NCI-H2029 (cell line): ENCODE measurements around the gene CSTF2T.
"Not testable (repeated sequence)": the region's sequence is repeated elsewhere in the genome, so short reads cannot be mapped to it uniquely, and the experiment has no call there.

Experiments used
- DNase-seq: peaks from one replicate; lab custom pipeline; 2025; lab: John Stamatoyannopoulos, UW

Gene CSTF2T

DNA sequence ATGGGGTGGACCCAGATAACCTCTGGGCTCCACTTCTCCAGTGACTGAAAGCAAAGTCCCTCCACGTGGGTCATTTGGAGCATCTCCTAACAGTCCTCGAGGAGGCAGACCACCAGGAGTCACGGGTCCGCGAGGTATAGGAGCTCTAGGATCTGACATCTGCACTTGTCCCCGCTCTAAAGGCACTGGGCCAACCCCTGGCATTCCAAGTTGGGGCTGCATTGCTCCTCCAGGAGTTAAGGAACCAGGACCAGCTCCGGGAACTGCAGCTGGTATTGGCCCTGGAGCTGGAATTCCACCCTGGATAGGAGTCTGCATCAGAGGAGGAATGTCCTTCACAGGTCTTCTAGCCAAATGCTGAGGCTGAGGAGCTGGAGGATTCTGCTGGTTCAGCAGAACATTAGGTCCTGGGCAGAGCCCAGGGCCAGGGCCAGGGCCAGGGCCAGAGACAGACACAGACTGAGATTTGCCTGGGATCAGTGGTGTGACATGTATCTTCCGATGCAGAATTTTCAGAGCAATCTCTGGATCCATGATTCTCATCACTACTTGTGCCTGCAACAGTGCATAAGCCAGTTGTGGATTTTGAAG is 827 bp downstream of the CSTF2T start:
- no peak for DNase-seq

DNA sequence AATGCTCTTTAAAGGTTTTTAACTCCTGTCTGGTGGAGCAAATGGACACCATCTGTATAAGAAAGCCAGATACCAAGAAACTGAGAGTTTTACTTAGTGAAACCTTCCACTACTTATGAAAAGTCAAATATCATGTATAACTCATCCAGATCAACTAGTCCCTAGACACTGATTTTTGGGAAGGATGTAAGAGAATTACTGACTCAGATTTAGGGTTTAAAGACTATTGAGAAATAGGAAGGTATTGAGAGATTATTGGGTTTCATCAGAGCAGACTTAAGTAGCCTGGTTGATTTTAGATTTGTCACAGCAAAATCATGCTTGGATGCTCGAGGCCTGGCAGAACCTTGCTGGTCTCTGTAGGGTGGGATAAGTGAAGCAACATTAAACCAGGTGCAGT is 3.1 kb downstream of the CSTF2T start:
- no peak for DNase-seq

DNA sequence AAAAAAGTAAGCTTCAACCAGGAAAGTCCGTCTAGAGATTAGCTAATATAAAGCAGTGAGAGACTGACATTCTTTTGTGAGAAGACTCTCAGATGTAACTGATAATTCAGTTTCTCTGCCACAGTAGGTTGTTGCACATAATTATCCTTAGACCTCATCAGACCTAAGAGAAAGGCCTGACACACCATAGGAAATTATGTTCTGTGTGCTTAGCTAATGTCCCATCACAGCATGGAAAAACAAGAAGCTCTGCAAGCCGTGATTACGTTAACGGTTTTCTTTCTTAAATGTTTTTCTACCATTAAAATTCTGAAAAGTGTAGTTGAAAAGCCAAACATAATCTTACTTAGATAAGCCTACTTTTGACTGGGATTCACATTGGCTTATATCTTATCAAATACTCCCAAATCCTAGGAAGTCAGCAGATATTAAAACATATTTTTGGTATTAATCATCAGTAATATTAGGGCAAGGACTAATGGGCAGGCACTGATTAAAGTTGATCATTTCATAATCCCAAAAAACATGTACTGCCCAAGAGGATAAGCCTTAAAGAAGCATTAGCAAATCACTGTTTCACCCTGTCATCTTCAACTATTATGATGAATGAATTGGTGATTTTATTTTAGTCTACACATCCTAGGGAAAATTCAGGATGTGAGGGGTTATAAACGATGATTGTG is 5.2 kb downstream of the CSTF2T start:
- no peak for DNase-seq

DNA sequence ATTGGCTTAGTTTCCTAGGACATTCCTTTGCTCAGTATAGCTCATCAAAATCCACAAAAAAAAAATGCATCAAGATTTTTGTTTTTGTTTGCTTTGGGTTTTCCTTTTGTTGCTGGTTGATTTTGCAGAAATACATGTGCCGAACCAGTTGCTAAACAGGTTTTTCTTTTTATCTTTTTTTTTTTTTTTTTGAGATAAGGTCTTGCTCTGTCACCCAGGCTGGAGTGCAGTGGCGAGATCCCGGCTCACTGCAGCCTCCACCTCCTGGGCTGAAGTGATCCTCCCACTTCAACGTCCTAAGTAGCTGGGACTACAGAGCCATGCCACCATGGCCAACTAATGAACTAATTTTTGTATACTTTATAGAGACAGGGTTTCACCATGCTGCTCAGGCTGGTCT is 8.3 kb downstream of the CSTF2T start:
- DNase-seq: no peak

DNA sequence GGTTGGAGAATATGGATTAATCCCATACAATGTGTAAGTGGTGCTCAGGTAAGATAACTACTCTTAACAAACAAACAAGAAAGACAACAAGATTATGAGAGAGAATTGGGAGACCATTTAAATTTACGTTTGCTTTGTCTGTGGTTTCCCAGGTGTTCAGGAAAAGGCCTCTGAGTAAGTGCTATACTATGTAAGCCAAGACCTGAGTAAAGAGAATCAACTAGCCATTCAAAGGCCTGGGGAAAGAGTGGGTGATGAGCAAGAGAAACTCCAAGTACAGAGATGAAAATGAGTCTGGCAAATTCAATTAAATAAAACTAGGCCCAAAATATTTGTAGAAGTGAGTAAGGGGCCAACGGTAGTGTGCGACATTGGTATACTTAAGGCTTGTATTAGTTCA is 9.9 kb downstream of the CSTF2T start:
- no peak for DNase-seq

DNA sequence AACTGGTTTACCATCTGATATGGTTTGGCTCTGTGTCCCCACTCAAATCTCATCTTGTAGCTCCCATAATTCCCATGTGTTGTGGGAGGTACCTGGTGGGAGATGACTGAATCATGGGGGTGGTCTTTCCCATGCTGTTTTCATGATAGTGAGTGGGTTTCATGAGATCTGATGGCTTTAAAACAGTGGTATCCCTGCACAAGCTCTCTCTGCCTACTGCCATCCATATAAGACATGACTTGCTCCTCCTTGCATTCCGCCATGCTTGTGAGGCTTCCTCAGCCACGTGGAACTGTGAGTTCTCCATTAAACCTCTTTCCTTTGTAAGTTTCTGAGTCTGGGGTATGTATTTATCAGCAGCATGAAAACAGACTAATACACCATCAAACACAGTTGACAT is 10.6 kb downstream of the CSTF2T start:
- DNase-seq: not testable (repeated sequence)

DNA sequence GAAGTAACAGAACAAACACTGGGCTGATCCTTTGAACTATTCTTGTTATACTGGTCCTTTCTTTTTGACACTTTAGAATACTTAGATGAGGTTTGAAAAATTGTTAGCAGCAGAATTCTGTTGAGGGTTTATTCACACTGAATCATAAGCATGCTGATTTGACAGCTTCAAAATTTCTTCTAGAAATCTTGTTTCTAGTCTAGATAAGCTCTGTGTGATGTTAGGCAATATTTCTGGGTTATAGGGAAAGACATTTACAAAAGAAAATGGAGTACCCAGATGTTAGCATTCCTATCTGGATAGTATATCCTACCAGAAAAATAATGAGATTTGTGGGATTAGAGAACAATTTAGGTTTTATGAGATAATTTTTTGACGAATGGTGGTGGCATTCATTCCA is 12.1 kb downstream of the CSTF2T start:
- DNase-seq: no peak

DNA sequence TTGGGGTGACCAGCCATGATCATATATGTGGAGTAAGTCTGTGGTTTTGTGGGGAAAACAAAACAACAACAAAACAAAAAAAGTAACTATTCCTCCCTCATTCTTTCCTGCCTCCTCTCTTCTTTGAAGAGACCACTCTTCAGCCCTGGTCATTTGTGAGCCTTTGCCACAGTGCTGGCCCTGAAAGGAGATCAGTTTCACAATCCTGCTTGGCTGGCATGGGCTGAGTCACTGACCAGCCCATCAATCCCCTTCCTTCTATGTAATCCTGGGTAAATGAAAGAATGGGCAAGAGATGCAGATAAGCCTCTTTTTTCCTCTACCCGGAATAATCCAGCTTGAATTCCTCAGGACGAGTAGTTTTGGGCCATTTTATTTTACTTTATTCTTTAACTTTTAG is 13.6 kb downstream of the CSTF2T start:
- no peak for DNase-seq

DNA sequence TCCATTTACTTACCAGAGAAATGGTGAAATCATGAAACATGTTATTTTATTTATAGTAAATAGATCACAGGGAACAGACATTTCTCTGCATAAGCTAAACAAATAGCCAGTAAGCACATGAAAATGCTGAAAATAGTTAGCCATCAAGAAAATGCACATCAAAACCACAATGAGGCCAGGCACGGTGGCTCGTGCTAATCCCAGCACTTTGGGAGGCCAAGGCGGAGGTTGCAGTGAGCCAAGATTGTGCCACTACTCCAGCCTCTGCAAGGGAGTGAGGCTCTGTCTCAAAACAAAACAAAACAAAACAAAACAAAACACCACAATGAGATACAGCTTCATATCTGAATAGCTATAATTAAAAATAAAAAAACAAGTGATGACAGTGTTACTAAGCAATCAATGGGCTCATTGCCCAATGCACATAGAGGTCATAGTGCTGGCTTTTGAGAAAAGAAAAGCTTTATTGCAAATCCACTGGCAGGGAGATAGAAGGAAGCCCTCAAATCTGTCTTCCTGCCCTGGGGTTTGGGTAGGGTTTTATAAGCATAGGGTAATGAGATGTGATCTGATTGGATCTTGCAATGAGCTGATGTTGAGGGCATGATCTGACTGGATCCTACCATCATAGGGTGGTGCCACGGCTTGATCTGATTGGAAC is 16.2 kb downstream of the CSTF2T start:
- DNase-seq: no peak

DNA sequence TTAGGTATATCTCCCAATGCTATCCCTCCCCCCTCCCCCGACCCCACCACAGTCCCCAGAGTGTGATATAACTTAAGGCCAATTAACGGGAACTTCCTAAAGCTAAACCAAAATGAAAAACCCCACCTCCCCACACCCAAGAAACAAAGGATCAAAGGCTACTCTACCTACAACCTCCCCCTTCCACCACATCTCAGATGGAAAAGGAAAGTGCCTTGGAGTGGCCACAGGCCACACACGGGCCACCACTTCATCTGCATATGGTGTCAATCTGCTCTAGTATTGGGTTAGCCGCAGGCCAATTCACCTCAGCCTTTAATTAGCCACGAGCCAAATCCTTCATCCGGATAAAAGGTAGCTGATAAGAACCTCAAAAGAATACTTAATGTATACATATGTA is 19.6 kb downstream of the CSTF2T start:
- DNase-seq: no peak

DNA sequence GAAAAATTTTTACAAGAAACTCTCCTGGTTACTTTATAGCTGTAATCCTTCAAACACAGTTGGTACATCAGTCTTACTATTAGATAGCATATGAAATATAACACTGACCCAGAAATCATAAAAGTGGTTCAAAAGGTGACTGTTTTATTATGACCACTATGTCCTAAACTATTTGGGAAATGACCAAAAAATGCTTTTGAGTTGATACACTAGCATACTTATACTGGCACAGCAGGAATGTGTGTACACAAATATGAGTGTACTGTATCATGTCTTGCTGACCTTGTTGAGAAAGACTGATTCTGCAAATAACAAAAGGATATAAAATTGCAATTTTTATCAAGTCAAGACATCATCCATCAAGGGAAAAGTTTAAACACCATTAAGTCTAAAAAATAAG is 24.3 kb downstream of the CSTF2T start:
- DNase-seq: no peak

DNA sequence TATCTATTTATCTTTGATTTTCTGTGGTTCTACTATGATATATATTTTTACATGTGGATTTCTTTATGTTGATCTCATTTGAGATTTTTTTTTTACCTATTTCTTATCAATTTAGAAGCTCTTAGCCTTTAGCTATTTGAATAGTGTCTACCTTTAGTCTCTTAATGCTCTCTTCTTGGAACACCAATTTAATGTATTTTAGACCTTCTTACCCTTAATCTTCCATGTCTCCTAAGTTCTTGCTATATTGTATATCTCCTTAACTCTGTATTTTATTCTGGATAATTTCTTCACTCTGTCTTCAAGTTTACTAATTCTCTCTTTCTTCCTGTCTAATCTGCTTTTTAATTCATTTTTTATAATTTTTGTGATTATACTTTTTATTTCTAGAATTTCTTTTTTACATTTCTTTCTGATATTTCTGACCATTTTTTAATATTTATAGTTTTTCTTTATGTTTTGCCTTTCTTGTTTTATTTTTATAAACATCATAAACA is 27.3 kb downstream of the CSTF2T start:
- DNase-seq: no peak

DNA sequence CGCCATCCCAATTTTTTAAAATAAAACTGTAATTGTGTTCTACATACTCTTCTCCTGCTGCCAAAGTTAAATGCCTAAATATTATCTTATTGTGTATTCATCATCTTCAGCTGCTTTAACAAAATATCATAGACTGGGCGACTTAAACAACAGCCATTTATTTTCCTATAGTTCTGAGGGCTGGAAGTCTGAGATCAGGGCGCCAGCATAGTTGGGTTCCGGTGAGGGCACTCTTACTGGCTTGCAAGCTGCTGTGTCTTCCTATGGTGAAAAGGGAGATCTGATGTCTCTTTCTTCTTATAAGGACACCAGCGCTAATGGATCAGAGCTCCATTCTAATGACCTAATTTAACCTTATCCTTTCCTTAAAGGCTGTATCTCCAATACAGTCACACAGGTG is 30.4 kb downstream of the CSTF2T start:
- no peak for DNase-seq

DNA sequence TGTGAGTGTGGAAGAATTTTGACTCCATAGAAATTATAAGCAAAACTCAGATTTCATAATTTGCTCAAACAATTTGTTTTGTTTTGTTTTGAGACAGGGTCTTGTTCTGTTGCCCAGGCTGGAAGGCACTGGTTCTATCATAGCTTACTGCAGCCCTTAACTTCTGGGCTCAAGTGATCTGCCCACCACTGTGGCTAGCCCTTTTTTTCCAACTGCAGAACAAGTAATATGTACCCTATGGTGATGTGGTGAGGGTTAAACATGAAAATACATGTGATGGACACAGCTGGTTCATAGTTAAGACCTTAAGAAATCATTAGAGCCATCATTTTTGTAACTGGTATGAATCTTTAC is 31.1 kb downstream of the CSTF2T start:
- no peak for DNase-seq

DNA sequence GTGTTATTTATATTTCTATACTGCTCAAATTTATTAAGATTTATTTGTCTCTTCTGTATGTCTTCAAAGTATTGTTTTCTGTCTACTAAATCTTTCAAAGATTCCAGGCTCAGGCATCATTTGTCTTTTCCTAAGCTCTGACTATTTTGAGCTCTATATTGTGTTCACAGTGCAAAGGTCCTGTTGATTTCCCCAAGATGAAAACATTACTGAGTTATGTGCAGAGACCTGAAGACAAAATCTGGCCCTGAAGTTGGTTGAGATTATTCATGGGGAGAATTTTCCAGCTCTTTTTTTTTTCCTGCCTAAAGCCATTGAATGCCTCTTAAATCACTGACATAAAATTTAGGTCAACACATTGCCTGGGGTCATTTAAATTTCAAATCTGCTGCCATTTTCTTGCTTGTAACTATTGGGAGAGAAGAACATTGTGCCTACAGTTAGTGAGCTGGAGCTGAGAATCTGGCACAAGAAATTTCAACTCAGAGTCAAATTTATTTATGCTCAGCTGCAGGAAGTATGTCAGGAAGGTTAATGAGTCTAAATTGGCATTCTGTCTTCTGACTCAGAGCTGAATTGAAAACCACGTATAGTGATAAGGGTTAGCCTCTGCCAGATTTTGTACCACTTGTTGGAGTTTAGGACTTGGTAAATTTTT is 31.6 kb downstream of the CSTF2T start:
- DNase-seq: no peak

DNA sequence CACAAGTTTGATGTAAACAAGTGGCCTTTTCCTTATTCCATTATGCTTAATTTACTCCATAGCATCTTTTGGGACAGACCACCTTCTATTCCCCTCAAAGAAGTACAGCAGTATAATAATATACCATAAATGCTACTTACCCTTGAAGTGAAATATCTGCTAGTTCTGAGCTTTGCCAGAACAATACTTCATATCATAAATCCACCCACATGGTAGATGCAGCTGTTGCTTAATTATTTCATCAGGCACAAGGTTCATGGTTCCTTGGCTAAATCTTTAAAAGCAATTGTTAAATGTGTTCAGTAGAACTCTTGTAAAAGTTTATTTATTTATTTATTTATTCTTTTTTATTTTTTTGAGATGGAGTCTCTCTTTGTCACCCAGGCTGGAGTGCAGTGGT is 32.9 kb downstream of the CSTF2T start:
- no peak for DNase-seq

DNA sequence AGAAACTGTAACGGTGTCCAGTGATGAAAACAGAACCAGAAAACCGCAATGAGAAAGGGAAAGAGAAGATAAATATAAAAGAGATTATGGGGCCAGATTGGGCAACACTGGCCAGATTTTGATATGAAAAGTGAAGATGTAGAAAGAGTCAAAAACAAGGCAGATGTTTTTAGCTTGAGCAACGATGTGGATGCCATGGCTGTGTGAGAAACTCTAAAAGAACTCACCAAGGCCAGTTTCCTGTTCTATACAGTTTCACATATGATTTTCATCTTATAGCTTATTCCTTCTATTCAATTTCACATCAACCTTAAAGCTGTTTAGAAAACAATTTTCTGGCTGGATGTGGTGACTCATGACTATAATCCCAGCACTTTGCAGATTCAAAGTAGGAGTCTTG is 36.3 kb downstream of the CSTF2T start:
- no peak for DNase-seq

DNA sequence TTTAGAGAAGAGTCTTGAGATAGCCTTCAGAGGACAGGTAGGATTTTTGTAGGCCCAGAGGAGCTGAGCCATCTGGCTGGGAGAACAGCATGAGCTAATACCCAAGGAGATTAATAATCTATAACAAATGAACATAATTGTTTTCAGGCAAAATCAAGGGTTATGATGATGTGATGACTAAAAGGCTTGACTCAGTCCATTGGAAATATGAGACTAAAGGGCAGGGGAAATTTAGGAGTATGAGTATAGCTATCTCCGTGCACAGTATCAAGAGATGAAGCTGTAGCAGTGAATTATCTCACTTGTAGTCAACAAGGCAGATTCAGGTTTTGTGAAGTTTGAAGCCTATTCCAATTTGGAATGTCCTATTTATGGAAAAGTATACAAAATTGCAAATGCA is 40.1 kb downstream of the CSTF2T start:
- no peak for DNase-seq

DNA sequence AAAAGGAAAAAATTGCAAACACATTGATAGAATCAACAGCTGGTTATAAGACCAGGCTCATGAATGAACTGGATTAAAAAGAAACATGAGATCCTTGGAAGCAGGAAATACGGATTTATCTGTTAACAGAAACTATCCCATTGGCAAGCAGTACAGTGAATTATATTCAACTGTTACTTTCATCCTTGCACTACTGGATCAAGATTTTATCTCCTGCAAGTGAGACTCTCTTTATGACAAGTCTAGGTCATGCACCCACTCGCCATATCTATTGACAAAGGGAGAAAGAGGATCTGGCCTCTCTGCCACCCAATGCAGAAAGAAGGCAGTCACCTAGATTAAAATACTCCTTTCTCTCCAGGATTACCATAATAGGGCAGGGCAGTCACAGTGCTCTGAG is 41.4 kb downstream of the CSTF2T start:
- no peak for DNase-seq

DNA sequence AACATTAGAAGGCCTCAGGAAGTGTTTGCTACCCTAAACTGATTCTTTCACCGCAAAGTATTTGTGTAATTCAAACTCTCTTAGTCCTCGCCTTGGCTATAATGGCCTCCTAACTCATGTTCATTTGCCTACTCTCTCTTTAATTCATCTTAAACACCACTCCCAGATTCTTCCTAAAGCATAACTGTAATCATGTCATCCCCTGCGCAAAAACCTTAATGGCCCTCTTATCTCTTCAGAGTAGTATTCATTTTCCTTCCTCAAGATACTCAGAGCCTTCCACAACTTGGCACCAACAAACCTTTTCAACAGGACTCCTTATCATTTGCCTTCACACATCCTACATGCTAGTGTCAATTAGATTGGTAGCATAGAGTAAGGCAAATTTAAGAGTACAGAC is 42.9 kb downstream of the CSTF2T start:
- DNase-seq: no peak

DNA sequence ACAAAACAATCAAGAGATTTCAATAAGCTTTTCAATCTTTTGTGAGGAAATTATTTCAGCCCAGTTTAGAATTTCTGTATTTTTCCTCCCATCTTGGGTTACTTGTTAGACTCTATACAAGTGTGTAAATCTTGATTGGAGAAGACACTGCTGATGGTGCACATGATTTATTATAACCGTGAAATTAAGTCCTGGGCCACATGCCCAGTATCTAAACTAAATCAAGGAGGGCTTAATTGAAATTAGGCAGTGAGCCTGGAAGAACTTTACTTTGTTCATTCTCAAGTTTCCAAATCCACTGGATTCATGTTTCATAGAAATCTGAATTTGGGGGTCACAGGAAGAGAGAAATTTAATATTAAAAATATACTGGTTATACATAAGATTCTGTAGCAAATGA is 44.5 kb downstream of the CSTF2T start:
- DNase-seq: no peak

DNA sequence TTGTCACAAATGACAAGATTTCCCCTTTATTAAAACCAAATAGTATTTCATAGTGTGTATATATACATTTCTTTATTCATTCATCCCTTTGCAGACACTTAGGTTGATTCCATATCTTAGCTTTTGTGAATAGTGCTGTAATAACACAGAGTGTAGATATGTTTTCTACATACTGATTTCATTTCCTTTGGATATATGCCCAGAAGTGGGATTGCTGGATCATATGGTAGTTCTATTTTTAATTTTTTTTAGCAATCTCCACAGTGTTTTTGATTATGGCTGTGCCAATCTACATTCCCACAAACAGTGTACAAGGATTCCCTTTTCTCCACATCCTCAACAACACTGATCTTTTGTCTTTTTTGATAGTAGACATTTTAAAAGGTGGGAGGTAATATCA is 46.4 kb downstream of the CSTF2T start:
- no peak for DNase-seq

DNA sequence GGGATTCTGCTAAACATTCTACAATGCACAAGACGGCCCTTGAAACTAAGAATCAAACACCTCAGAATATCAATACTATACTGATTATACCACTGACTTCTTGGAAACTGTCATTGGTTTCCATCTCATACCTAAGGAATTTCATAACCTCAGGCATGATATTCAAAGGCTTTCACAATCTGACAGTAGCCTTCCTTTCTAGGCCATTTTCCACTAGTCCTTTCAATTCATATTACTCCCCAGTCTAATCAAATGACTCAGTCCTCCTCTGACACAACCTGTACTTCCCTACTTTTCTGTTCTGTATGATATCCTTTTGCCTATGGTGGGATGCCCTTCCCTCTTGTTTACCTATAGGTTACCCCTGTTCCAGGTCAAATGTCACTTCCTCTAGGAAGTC is 48.3 kb downstream of the CSTF2T start:
- DNase-seq: no peak
